Bronchial epithelial cell (primary cell): Measurements from ENCODE around the gene CTDP1. TPM values are rescaled to one million over a fixed set of nuclear protein-coding genes. Genes with fewer than 3 reads are reported as not detected.

Experiments
- DNase-seq: peaks from one replicate; pipeline ENCODE4 v3.0.0-alpha.2; 2010; ENCODE audit warnings: low read depth
- FAIRE-seq: peaks from 2 replicates; lab custom pipeline; 2011; peaks lifted over from hg19 to GRCh38; lab: Jason Lieb, UNC
- H3K27me3 ChIP-seq: 2 replicates; pipeline ENCODE4 v1.5.1; 2011; ENCODE audit warnings: low read length; ENCODE audit not compliant: control insufficient read depth, insufficient read depth
- H3K36me3 ChIP-seq: 2 replicates; pipeline ENCODE4 v1.5.1; 2011; ENCODE audit warnings: low read length; ENCODE audit not compliant: control insufficient read depth, insufficient read depth
- H3K4me3 ChIP-seq: 2 replicates; pipeline ENCODE4 v1.5.1; 2011; ENCODE audit warnings: mild to moderate bottlenecking, low read depth, low read length, control low read depth
- CTCF ChIP-seq: IDR thresholded peaks from 2 replicates; pipeline ENCODE4 v1.5.1; 2011; ENCODE audit warnings: mild to moderate bottlenecking, moderate library complexity, low read length, control low read depth, inconsistent platforms; ENCODE audit not compliant: insufficient read depth, severe bottlenecking
- total RNA-seq: library from RNA; depleted of rRNA; stranded (reverse); fragments of >200 nt; gene quantifications from 2 replicates; pipeline ENCODE4 v1.2.1, GENCODE V29; 2014

The CTDP1 gene
- total RNA-seq, 1 donor from 2014 or later = 27.1 TPM

GRCh38 chr18:79770501-79770815, 90.9 kb downstream of the CTDP1 start:
- Histone ChIP-seq H3K27me3 (no peaks in the 10 kb centered on the region), H3K36me3 (no peaks in the 10 kb centered on the region), H3K4me3 (no peak overlapping the region)
- FAIRE-seq (no peak), DNase-seq (no peak)
- no peak for TF ChIP-seq CTCF

GRCh38 chr18:79770826-79771225, 91.2 kb downstream of the CTDP1 start:
- Histone ChIP-seq H3K4me3 (no peak overlapping the region), H3K27me3 (no peaks in the 10 kb centered on the region), H3K36me3 (no peaks in the 10 kb centered on the region)
- TF ChIP-seq CTCF = no peak
- no peak for FAIRE-seq
- DNase-seq = no peak

GRCh38 chr18:79771446-79772107, 92.0 kb downstream of the CTDP1 start:
- DNase-seq (no peak), FAIRE-seq (no peak)
- no peak for TF ChIP-seq CTCF
- Histone ChIP-seq H3K36me3 (no peaks in the 10 kb centered on the region), H3K27me3 (no peaks in the 10 kb centered on the region), H3K4me3 (no peak overlapping the region)

DNA sequence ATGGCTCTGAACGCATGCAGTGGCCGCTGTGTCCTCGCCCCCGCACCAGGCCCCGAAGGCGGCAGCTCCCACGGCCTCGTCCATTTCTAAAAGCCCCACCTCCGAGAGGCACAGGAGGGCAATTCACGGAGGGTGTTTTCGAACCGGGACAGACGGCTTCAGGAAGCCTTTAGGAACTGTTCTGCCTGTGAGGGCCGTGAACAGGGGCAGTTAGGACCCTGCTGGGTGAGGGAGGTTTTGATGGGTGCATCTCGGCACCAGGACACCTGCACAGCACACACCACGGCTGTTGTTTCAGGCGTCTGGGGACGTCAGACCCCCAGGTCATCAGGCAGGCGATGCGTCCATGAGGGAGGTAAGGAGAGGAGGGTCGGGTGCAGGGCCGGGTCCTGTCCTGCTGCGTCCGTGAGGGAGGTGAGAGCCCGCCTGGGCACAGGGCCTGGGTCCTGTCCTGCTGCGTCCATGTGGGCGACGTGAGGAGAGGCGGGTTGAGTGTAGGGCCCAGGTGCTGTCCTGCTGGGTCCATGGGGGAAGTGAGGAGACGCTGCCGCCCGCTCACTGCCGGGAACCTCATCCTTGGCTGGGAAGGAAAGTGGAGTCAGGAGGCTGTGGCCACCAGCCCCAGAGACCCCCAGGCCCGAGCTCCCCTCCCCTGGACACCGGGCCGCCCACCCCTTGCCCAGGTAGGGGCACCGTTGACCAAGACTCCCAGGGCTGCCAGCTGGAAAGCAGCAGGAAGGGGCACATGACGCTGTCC, 92.7 kb downstream of the CTDP1 start:
- TF ChIP-seq CTCF = no peak
- FAIRE-seq = no peak
- H3K27me3 ChIP-seq = no peaks in the 10 kb centered on the region
- DNase-seq = no peak
- no peak overlapping the region for H3K4me3 ChIP-seq
- H3K36me3 ChIP-seq = no peaks in the 10 kb centered on the region

DNA sequence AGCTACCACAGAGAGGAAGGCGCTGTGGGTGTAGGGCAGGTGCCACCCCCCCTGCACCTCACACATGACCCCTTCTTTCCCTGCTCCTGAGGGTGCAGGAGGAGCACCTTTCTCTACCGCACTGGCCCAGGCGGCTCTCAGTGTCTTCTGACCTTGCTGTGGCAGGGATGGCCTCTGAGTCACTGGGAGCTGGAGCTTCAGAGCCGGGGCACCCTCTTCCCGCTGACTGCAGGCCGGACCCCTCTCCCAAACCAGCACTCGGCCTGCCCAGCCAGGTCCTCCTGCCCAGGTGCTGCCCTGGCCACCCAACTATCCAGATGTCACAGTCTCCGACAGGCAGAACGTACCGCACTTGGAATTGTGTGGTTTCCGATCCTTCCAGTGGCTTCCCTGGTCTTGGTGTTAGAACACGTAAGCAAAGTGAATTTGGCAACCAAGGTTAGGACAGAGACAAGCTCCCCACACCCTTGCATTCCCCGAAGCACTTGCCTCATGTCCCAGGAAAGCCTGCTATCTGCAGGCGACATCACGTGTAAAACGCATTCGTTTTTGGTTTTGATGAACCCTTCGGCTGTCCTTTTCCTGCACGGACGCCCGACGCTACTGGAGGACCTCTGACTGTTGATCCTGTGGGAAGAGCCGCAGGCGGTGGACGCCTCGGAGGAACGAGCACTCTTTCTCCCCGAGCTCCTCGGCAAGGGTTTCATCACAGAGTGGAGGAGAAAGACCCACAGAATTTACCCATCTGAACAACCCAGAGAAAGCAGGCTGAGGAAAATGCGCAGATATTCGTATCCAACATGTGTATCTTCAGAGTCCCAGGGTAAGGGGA, 93.5 kb downstream of the CTDP1 start:
- no peaks in the 10 kb centered on the region for H3K27me3 ChIP-seq
- DNase-seq (no peak), FAIRE-seq (no peak)
- no peak overlapping the region for H3K4me3 ChIP-seq
- no peaks in the 10 kb centered on the region for H3K36me3 ChIP-seq
- TF ChIP-seq CTCF = no peak
